ENCODE results near the gene IGLON5.

IGLON5 gene

GRCh38 chr19:51371186-51371690, 59.8 kb downstream of the IGLON5 start:
- no peak for TF ChIP-seq ZNF274 (IDR thresholded peaks at IDR 0.05; ENCODE audit: low read depth, low read length)
- H3K4me3 ChIP-seq (ENCODE audit: low read length): no peak overlapping the region

DNA sequence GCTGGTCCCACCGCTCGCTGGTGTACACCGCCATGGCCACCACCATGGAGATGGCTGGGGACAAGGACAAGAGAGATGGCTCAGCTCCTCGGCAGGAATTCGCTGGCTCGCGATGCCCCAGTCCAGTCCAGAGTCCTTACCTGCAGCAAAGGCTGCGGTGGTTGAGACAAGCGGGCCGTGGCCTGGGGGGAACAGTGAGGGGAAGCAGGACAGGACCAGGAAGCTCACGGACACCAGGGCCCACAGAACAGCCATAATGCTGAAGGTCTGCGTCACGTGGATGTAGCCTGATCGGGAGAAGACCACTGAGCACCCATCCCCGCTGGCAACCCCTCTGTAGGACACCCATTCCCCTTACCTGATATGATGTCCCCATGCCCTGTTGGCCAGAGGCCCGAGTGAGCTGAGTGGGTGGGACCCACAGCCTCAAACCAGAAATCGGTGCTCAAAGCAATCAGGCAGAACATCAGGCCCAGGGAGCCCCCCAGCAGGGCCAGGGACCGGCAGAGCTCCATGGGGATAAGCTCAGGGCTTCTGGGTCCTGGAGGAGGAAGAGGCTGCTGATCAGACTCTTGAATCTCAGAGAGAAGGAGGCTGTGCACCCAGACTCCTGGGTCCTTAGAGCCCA, 60.7 kb downstream of the IGLON5 start:
- TF ChIP-seq ZNF274 (IDR thresholded peaks at IDR 0.05; ENCODE audit: low read depth, low read length): no peak
- no peak overlapping the region; the same call in 1 of the 2 replicates for H3K4me3 ChIP-seq (ENCODE audit: low read length)

DNA sequence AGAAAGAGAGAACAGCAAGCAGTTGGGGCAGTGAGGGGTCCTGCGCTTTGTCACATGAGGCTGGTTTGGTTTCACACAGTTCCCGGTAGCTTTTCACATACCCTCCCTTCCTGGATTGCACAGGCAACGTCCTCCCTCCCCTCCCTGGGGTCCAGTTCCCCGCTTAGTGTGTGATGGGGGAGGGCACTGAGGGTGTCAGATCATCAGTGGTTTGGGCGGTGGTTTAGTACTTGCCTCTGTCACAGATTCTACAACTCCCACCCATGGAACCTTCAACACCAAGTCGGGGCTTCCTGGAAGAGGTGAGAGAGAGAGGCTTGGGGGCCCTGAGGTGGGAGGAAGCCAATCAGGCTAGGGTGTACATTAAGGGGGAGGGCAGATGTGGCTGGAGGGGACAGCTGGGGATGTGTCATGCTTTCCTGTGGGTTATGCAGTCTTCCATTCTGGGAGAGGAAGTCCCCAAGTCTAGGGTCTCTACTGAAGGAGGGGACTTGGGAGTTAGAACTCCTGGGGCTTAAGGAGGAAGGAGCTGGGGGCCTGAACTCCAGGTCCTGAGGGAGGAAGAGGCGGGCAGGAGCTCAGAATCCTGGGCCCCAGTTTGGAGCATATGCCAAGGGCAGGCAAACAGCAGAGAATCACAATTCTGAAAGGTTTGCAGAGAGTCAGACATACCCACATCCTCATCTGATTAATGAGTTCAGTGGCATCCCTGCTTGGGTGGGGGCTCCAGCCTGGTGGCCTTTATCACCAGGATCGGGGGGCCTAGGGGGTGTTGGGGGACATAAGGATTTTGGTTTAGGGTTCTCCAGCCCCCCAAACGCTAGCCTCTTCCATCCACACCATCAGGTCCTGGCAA, 61.4 kb downstream of the IGLON5 start, which contains the start of gene NKG7:
TSS of gene NKG7 (minus strand) at position 6 of the 856 bp plus-strand sequence. CDS start 119 bp downstream, outside the sequence.
- no peak within 1 kb of the TSS; the same call in 1 of the 2 replicates for H3K4me3 ChIP-seq (ENCODE audit: low read length)
- TF ChIP-seq ZNF274 (IDR thresholded peaks at IDR 0.05; ENCODE audit: low read depth, low read length): no peak

DNA sequence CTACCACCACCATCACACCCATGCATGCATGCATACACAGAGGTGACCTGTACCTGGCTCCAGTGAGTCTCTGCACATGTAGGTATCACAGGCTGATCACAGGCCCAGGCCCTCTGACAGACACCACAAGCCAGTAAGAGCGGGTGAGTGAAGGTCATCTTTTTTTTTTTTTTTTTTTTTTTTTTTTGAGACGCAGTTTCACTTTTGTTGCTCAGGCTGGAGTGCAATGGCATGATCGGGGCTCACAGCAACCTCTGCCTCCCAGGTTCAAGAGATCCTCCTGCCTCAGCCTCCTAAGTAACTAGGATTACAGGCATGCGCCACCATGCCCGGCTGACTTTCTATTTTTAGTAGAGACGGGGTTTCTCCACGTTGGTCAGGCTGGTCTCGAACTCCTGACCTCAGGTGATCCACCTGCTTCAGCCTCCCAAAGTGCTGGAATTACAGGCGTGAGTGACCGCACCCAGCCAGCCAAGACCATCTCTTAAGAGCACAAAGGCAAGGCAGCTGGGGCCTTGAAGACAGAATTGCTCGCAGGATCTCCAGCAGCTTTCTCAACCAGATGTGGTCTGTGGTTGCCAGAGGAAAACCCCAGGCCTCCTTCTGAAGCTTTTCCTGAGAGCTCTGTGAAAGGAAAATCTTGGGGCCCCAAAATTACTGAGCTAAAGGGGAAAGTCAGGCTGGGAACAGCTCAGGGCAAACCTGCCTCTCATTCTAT, 64.2 kb downstream of the IGLON5 start:
- no peak for TF ChIP-seq ZNF274 (IDR thresholded peaks at IDR 0.05; ENCODE audit: low read depth, low read length)
- H3K4me3 ChIP-seq (ENCODE audit: low read length): no peak overlapping the region

DNA sequence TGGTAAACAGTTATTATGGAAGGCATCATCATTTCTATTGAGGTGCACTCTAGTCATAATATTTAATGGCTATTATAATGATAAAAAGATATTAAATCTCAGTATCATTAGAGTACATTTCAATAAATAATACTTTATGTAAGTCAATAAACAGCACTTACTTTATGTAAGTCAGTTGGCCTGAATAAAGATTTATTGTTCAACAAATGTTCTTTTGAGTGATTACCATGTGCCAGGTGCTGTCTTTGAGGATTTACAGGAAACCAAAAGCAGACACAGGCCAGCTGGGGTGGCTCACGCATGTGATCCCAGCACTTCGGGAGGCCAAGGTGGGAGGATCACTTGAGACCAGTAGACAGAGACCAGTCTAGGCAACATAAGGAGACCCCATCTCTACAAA, 66.0 kb downstream of the IGLON5 start:
- TF ChIP-seq ZNF274 (IDR thresholded peaks at IDR 0.05; ENCODE audit: low read depth, low read length): no peak
- H3K4me3 ChIP-seq (ENCODE audit: low read length): no peak overlapping the region

DNA sequence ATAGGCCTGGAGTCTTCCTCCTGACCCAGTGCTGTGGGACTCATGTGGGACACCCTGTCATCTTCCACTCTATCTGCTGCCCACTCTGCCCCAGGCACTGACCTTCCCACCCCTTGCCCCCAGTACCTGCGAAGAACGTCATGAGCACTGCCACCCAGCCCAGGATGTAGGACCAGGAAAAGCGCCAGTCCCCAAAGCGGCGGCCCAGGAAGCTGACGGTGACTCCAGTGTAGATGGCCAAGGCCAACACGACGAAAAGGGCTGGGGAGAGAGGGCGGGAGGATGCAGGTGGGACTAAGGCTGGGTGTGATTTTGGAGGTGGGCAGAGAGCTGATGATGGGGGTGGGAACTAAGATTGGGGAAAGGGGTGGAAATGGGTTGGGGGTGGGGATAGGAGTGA, 68.9 kb downstream of the IGLON5 start:
- TF ChIP-seq ZNF274 (IDR thresholded peaks at IDR 0.05; ENCODE audit: low read depth, low read length): no peak

More for the DNA sequence above, 68.9 kb downstream of the IGLON5 start:
- H3K4me3 ChIP-seq (ENCODE audit: low read length): no peak overlapping the region

Data from GM08714 (cell line).